ENCODE data around the gene SLC35F1.
"Not testable (repeated sequence)": the region's sequence is repeated elsewhere in the genome, so short reads cannot be mapped to it uniquely, and the experiment has no call there.

Gene SLC35F1

DNA sequence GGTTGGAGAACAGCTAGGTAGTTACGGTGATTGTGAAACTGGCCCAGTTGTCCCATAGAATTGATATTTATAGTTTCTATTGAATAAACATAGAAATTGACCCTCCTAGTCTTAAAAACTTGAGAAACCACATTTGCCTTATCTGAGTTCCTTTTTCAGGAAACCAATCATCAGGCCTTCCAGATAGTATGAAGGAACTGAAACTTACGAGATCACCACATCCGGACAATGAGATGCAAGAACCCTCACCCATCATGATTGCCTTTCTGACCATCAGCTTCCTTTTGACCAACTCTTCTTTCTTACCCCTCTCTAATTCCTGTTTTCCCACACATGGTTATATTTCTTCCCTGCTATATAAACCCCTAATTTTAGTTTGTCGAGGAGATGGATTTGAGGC, 21.8 kb downstream of the SLC35F1 start:
- no peak for FAIRE-seq

- FAIRE-seq = no peak
Measured at GRCh38 chr6:117929501-117929900, 22.4 kb downstream of the SLC35F1 start.

DNA sequence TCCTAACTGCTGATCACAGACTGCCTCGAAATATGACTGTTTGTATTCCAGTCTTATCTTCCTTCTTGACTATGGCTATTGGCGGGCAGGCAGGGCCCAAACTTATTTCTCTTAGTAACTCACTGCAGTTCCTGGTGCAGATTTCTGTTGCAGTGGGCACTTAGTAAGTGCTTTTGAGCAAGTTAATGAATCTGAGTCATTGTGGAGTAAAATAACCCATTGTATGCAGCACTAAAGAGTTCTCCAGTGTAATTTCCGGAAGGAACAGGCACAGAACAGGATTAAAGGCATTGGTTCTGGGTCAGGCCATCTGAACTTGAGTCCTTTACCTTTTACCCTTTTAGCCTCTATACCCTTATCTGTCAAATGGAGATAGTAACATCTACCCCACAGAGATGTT, 23.6 kb downstream of the SLC35F1 start:
- no peak for FAIRE-seq

DNA sequence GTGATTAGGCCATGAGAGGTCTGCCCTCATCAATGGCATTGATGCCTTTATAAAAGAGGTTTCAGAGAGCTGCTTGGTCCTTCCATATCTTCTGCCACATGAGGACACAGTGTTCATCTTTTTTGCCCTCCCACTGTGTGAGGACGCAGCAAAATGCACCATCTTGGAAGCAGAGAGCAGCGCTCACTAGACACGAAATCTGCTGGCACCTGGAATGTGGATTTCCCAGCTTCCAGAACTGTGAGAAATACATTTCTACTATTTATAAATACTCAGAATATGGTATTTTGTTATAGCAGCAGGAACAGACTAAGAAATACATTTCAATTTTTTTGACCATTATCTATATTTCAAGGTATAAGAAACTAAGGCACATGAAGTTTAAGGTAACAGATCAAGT, 24.9 kb downstream of the SLC35F1 start:
- FAIRE-seq = no peak

- FAIRE-seq = no peak
Measured at GRCh38 chr6:117932676-117933075, 25.6 kb downstream of the SLC35F1 start.

- no peak for FAIRE-seq
Measured at GRCh38 chr6:117933471-117933870, 26.4 kb downstream of the SLC35F1 start.

DNA sequence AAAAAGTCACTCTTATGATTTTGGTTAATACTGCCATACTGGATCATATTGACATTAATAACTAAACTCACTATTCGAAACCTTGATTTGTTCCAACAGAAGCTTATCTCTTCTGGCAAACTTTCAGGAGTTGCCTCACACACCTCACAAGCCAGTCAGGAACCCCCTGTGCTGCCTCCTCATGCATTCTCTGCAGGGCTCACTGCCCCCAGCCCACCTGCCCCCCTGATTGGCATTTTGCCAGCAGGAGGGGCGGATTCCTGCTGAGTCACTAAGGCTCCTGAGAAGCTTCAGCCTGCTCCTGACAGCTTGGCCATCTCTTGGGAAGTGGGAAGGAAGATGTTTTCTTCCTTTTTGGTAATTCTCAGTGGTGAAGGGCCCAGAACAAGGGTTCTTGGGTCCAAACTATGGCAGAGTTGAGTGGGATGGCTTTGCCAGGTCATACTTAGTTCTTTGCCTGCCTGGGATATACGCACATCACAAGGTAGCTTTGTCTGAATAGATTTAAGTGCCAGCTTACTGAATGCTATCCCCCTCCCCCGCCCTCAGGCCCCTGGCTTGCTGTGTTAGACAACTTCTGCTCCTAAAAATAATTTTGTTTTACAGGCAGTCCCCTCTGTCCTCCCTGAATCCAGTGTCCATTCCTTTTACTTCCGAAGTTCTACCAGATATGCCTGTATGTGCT, 31.4 kb downstream of the SLC35F1 start:
- no peak for FAIRE-seq

GRCh38 chr6:117947234-117947633, 40.2 kb downstream of the SLC35F1 start:
- no peak for FAIRE-seq

DNA sequence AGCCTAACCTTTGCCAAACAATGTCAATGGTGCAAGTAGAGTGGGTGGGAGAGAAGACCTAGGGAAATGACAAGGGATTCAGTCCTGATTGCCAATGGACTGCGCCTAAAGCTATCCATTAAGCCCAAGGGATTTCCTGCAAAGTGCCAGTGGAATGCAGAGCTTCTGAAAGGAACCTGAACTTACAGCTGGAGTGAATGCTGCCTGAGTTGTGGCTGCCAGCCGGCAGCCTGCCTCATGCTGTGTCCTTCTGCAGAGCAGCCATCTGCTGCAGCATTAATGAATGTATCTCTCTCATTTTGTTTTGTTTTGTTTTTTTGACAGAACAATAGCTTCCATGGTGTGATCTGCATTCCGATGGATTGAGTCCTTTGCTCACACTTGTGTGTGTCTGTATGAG, 44.7 kb downstream of the SLC35F1 start:
- no peak for FAIRE-seq

DNA sequence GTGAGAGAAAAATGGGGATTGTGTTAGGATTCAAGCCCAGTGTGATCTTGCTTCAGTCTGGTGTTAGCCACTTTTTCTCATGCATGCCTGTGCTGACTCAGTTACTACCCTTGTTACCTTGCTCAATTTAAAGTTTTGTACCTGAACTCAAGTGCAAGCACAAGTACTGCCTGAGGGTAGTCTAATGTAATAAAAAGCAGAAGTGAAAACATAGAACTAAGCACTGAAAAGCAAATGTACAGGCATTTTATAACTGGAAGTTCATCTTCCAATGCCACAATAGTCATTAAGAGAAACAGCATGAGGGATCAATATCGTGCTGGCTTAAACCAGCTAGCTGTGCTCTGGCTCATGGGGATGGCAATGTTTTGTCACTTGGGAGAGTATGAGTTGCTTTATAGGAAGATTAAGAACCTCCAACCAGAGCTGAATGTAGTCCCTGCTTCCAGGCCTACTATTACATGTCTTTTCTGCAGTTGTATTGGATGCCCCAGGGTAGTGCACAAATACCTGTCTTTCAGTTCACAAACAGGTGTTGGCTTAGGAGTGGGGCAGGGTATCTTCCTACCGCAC, 48.7 kb downstream of the SLC35F1 start:
- FAIRE-seq = no peak

DNA sequence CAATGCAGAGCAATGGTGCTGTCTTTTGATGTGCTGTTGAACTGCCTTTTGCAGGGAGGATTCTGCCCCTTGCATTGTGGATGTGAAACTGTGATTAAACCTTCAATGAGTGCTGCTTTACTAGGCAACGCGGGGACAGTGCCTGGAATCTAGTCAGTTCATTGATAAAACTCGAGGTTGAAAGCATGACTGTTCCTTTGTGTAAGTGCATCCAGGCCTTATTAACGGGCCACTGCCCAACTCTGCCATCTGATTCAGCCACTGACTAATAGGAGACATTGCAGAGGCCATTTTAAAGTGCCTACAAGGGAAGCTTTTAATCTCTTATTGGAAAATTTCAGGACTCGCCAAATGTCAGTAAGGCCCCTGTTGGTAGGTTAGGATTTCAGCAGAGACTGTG, 49.3 kb downstream of the SLC35F1 start:
- no peak for FAIRE-seq

DNA sequence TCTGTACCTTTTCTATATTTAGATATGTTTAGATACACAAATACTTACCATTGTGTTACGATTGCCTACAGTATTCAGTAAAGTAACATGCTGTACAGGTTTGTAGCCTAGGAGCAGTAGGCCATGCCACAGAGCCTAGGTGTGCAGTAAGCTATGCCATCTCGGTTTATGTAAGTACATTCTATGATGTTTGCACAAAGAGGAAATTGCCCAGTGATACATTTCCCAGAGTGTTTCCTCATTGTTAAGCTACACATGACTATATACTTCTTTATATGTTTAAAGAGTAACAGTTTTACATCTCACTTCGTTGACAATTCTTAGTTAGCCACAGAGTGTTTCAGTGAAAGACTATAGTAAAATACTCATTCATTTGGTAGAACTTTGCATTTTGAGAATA, 51.5 kb downstream of the SLC35F1 start:
- no peak for FAIRE-seq

- no peak for FAIRE-seq
Measured at GRCh38 chr6:117960877-117961276, 53.8 kb downstream of the SLC35F1 start.

DNA sequence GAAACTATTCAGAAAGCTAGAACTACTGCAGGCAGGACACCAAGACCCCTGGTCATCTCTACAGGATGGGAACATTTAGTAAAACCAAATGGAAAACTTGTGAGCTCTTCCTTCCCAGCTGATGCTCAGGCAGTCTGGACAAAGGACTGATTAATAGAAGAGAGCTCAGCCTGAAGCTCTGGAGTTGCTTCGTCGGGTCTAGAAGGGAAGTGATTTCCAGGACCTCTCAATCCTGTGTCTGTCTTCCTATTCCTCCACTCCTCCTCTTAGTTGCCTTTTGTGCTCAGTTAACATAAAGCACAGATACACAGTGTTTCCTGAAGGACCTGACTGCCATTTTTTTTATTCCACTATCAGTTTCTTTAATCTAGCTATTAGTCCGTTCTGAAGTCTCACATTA, 54.2 kb downstream of the SLC35F1 start:
- FAIRE-seq = no peak

- FAIRE-seq = not testable (repeated sequence)
Measured at GRCh38 chr6:117965763-117966162, 58.7 kb downstream of the SLC35F1 start.

DNA sequence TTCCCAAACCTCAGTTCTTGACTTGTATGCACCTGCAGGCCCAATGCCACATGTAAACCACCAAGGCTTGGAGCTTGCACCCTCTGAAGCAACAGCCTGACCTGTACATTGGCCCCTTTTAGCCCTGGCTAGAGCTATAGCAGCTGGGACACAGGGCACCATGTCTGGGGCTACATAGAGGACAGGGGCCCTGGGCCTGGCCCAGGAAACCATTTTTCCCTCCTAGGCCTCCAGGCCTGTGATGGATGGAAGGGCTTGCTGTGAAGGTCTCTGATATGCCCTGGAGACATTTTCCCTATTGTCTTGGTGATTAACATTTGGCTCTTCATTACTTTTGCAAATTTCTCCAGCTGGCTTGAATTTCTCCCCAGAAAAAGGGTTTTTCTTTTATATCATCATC, 64.6 kb downstream of the SLC35F1 start:
- no peak for FAIRE-seq

GRCh38 chr6:117974914-117975627, 68.0 kb downstream of the SLC35F1 start:
- FAIRE-seq = no peak

GRCh38 chr6:117976030-117976651, 69.1 kb downstream of the SLC35F1 start:
- FAIRE-seq = peak; percentile 26

GRCh38 chr6:117985916-117986315, 78.9 kb downstream of the SLC35F1 start:
- no peak for FAIRE-seq

- FAIRE-seq = no peak
Measured at GRCh38 chr6:117986396-117986795, 79.3 kb downstream of the SLC35F1 start.

- no peak for FAIRE-seq
Measured at GRCh38 chr6:117989086-117989485, 82.0 kb downstream of the SLC35F1 start.

DNA sequence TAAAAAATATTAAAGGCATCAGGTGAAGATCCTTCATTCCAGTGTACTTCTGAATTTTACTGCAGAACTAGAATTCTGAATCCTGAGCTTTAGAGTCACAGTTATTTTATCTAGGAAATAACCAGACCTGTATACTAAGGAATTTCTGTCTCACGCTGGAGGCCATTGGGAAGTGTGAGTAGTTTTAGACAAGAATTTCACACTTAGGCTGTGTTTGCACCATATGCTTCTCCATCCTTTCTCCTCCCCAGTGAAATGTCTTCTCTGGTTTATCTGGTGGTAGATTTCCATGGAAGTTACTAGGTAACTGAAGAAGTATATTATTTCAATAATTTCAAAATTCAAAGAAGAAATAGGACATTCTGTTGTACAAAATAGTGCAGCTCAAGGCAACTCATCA, 83.1 kb downstream of the SLC35F1 start:
- FAIRE-seq = no peak

GRCh38 chr6:117992856-117993255, 85.8 kb downstream of the SLC35F1 start:
- no peak for FAIRE-seq

DNA sequence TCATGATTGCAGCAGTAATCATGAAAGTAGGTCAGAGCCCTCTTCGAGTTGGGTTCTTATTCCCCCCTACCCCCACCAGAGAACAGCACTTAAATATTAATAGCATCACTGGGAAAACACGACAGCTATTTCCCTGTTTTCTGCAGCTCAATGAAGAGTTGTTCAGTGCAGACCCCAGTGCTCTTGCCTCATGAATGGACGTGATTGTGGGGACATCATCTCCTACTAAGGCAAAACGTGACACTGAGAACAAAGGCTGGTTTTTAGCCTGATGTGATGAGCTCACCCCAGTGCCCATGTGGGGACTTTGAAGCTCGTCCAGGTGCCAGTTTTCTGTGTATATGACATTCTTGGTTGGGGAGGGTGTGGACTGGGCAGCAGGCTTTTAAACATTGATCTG, 105.9 kb downstream of the SLC35F1 start:
- no peak for FAIRE-seq

Data from endometrium (tissue), 2 donors.